GF-D8 (cell line): ENCODE results near the gene EPS8L1.
"Not testable (repeated sequence)": the region's sequence is repeated elsewhere in the genome, so short reads cannot be mapped to it uniquely, and the experiment has no call there.

Experiments used
- DNase-seq: peaks from one replicate; lab custom pipeline; 2025; lab: John Stamatoyannopoulos, UW

Gene EPS8L1

GRCh38 chr19:55050749-55051532, 24.7 kb upstream of the EPS8L1 start:
- DNase-seq = no peak

- DNase-seq = no peak
These were observed 21.9 kb upstream of the EPS8L1 start for GRCh38 chr19:55053735-55054134.

GRCh38 chr19:55056827-55057226, 18.8 kb upstream of the EPS8L1 start:
- DNase-seq = no peak

DNA sequence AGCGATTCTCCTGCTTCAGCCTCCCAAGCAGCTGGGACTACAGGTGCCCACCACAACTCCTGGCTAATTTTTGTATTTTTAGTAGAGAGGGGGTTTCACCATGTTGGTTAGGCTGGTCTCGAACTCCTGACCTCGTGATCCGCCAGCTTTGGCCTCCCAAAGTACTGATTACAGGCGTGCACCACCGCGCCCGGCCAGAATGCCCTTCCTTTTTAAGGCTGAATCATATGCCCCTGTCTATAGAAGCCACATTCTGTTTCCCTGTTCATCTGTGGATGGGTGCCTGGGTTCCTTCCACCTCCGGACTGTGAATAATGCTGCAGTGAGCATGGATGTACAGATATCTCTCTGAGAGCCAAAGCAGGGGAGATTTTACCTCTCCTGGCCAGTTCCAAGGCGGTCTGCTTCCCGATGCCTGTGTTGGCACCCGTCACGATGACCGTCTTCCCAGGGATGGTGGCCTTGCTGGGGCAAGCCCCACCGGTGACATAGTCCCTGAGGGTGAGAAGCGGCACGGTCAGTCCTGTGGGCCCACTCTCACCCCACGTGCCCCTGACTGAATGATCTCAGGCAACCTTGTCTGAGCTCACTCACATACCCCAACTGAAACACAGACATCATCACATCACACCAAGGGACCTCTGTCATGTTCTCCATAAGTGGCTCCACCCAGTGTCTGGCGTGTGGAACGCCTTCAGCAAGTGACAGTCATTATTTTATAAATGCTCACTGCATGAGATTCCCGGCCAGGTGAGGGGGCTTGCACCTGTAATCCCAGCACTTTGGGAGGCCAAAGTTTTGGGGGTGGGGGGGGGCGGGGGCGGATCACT, 16.7 kb upstream of the EPS8L1 start:
- no peak for DNase-seq

DNA sequence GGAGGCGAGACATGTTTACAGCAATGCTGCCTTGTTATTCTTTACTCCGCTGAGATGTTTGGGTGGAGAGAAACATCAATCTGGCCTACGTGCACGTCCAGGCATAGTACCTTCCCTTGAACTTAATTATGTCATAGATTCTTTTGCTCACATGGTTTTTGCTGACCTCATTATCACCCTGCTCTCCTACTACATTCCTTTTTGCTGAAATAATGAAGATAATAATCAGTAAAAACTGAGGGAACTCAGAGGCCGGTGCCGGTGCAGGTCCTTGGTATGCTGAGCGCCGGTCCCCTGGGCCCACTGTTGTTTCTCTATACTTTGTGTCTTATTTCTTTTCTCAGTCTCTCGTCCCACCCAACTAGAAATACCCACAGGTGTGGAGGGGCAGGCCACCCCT, 15.4 kb upstream of the EPS8L1 start:
- not testable (repeated sequence) for DNase-seq

DNA sequence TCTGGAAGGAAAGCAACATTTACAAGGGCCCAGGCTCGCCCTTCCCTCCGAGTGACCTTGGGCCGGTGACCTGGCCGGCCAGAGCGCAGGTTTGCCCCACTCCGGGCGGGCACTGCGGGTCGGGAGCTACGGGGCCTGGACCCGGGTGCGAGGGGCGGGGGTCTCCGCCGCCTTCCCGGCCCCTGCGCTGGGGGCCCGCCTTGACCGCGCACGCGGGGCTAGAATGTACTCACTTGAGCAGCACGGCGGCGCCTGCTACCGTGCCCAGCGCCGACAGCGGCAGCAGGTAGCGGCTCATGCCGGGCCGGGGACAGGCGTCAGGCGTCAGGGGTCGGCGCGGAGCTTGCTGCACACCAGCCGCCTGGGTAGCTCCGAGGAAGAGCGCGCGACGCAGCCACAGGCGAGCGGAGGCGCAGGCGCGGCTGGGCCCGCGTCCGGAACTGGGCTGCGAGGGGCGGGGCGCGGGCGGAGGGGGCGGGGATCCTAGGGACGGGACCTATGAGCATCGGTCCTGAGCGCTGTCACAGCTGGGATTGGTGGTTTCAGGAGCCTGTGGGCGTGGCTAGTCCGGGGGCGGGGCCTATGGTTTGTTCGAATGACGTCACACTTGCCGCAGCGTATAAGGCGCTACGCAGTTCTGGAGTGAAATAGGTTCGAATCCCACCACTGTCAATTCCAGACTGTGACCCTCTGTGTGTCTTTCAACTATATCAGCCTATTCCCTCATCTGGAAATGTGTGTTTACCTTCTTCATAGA, 12.8 kb upstream of the EPS8L1 start, which contains the start of gene RDH13:
TSS of gene RDH13 (minus strand) at position 414 of the 757 bp plus-strand sequence. CDS start at position 298, 116 bp downstream.
- DNase-seq = peak; percentile 83

DNA sequence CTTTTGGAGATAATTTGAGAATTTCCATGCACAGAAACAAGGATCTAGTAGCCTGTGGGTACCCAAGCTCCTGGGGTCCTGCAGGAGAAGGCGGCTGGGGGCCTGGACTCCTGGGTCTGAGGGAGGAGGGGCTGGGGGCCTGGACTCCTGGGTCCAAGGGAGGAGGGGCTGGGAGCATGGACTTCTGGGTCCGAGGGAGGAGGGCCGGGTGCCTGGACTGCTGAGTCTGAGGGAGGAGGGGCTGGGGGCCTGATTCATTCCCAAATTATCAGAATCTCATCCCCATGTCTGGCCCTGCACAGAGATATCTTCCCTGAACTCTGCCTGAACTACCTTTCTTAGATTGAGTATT, 12.2 kb upstream of the EPS8L1 start:
- no peak for DNase-seq

- not testable (repeated sequence) for DNase-seq
These were observed 10.2 kb upstream of the EPS8L1 start for GRCh38 chr19:55065516-55065915.

DNA sequence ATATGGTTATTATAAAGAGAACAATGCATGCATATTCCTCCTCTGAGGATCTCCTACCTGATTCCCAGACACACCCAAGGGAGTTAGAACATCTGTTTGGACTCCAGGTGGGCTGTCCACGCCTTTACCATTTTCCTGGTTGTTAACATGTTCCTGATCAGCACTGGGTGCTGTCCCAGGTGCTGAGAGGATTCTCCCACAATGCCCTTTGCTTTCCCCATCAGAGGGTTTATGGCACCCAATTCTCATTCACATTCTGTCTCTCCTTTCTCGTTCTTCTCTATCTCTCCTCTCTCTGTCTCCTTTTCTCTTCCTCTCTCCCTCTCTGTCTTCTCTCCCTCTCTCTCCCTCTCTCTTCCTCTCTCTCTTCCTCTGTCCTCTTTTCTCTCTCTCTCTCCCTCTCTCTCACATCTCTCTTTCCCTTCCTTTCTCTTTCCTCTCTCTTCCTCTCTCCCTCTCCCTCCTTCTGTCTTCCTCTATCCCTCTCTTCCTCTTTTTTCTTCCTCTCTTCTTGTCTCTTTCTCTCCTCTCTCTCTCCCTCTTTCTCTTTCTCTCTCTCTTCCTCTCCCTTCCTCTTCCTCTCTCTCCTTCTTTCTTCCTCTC, 9.5 kb upstream of the EPS8L1 start:
- DNase-seq = no peak

- no peak for DNase-seq
These were observed 7.8 kb upstream of the EPS8L1 start for GRCh38 chr19:55067869-55068268.

DNA sequence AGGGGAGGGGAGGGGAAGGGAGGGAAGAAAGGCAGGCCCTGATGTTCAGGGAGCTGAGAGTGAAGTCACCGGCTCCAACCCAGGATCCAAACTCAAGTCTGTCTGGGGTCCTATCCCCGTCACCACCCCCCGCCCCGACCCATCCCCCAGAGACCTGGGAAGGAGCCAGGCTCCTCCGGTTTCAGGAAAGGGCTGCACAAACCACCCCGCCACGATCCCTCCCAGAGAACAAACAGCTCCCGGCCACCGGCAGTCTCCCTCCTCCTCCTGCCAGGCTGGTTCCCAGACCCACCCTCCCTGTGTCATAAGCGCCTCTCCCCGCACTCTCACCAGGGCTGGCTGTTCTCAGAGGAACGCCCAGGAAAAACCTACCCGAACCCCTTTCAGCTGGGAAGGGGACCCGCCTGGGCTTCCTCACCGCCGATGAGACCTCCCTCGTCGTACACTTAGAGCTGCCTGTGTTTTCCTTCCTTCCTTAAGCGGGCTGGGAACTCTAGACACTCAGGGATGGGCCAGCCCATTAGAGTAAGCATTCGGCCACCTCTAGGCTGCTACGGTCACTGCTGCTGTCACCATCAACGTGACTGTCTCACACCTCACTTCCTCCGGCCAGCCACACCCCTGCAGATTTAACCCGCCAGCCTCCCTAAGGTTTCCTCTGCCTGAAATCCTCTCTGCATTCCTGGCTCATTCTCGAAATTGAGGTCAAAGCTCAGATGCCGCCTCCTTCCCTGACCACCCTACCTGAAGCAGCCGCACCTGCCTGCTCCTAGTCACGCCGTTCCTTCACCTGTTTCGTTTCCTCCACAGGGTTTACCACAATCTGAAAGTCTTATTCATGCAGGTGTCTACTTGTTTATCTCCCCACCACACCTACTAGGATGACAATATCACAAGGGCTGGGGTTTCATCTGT, 6.5 kb upstream of the EPS8L1 start:
- DNase-seq = no peak

DNA sequence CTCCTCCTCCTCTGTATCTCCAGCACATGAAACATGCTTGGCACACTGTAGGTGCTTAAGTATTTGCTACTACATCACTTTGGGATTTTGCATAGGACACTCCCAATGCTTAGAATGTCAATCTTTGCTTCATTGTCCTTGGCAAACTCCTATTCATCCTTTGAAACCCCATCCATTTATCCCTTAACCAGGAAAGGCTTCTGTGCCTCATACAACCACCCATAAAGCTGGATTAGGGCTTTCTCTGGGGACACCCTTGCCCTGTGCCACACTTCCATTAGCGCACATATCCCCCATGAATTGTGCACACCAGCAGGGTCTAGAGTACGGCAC, 5.8 kb upstream of the EPS8L1 start:
- no peak for DNase-seq

DNA sequence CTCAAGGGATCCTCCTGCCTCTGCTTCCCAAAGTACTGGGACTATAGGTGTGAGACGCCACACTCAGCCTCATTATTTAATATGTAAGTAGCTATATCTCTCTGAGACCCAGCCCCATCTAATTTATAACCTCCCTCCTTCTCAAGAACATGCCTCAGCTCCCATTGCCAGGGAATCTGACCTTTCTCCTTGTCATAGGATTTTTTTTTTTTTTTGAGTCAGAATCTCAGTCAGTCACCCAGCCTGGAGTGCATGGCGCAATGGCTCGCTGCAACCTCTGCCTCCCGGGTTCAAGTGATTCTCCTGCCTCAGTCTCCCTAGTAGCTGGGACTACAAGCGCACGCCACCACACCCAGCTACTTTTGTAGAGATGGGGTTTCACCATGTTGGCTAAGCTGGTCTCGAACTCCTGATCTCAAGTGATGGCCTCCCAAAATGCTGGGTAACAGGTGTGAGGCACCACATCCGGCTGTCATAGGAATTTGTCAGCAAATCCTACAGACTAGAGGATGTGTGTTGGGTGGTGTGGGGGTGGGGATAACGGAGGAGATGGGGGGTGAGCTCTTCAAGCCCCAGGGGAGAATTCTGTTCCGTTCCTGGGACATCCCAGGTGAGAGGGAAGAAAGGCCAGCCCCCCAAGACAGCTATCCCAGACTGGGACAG, 5.1 kb upstream of the EPS8L1 start:
- no peak for DNase-seq

DNA sequence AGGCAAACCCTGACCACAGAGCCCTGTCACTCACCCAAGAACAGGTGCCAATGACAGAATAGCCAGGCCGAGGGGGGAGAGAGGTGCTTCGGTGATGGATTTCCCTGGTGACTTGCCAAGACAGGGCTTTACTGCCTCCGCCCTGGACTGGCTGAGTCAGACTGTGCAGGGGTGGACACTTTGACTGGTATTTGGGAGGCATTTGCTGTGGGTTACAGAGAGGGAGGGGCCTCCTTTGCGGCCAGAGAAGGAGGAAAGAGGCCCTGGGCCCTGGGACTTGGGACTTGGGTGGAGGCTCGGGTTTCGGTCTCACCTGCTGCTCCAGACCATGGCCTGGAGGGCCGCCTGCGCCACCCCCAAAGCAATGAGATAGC, 4.6 kb upstream of the EPS8L1 start:
- DNase-seq = no peak

- DNase-seq = no peak
These were observed 3.8 kb upstream of the EPS8L1 start for GRCh38 chr19:55071913-55072312.

DNA sequence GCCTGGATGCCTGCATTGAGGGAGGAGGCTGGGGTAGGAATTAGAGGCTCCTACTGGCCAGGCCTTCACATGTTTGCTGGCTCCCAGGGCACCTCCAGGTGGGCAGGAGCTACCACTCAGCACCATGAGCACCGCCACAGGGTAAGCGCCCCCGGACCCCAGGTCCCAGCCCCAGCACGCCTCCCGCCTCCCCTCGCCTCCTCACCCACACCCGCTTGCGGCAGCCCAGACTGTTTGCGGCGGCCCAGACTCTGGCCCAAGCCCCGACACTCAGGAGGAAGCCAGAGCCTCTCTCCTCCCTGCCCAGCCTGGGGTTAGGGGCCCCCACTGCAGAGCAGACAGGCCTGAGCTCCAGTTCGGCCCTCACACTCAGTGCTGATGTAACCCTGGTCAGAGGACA, 652 bp downstream of the EPS8L1 start:
- DNase-seq = no peak

DNA sequence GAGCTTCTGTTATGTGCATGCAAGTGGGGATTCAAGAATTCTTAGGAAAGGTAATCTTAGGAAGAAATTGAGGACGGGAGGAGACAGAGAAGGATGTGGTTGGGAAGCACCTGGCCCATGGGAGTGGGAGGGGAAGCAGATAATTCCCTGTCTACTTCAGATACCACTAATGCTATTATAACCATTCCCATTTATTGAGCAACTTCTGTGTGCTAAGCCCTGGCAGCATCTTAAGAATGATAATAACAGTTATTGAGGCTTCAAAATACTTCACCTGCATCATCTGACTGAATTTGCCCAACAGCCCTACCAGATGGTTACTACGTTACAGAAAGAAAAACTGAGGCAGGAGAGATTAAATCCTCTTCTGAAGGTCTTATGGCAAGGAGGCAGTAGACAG, 1.4 kb downstream of the EPS8L1 start:
- DNase-seq = no peak

- no peak for DNase-seq
These were observed 3.3 kb downstream of the EPS8L1 start for GRCh38 chr19:55078996-55079395.

DNA sequence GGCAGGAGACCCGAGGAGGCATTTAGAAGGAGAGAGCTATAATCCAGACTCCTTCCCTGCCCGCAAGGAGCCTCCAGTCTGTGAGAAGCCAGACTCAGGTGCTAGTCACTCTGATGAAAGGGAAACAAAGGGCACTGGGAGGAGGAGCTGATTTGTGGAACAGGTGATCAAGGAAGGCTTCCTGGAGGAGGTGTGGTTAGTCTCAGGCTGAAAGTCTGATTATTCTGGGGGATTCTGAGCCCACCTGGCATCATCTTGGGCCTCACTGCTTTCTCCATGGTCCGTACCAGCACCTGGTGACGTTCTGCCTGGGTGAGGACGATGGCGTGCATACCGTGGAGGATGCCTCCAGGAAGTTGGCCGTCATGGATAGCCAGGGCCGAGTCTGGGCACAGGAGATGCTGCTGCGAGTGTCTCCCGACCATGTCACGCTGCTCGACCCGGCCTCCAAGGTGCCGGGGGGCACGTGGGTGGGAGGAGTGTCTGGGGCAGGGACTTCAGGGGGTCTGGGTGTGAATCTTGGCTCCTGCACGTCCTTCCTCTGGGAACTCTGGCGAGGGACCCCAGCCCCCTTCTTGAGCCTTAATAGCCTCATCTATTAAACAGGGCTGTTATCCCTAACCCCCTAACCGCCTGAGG, 3.9 kb downstream of the EPS8L1 start:
- no peak for DNase-seq
